WTC11 (cell line): ENCODE data around the gene OGDH. TPM values are rescaled to one million over a fixed set of nuclear protein-coding genes. Genes with fewer than 3 reads are reported as not detected.
A peak's percentile ranks its signal among the peaks of the same experiment; 100 is the strongest.

Experiments
- ATAC-seq: fragments of 200-7000 bp; cut with Tn5 transposase; 2 replicates; pipeline ENCODE4 v1.10.0; 2021; ENCODE audit warnings: mild to moderate bottlenecking, moderate library complexity
- CTCF ChIA-PET: fragments of 300-600 bp; sonication (Branson Sonifier 250); formaldehyde crosslinking; loops from one replicate; lab custom pipeline; 2021; ENCODE audit warnings: antibody characterized with exemption; lab: Charles Lee
- POLR2A ChIA-PET: fragments of 350-600 bp; sonication (Branson Sonifier 250); formaldehyde crosslinking; loops from one replicate; lab custom pipeline; 2021; ENCODE audit warnings: antibody characterized with exemption; lab: Charles Lee
- DNase-seq: peaks from one replicate; pipeline ENCODE4 v3.0.0; 2021; ENCODE audit warnings: low spot score
- H3K27ac Mint-ChIP-seq: 2 replicates; pipeline ENCODE4 v1.8.0; 2021; ENCODE audit warnings: mixed read lengths
- H3K27me3 Mint-ChIP-seq: 2 replicates; pipeline ENCODE4 v1.8.0; 2021; ENCODE audit warnings: low read depth, mild to moderate bottlenecking, moderate library complexity, mixed read lengths
- H3K36me3 Mint-ChIP-seq: 2 replicates; pipeline ENCODE4 v1.8.0; 2021; ENCODE audit warnings: mixed read lengths
- H3K4me1 Mint-ChIP-seq: 2 replicates; pipeline ENCODE4 v1.8.0; 2022; ENCODE audit warnings: mixed read lengths
- H3K4me3 Mint-ChIP-seq: 2 replicates; pipeline ENCODE4 v1.8.0; 2021; ENCODE audit warnings: mild to moderate bottlenecking, moderate library complexity, mixed read lengths
- H3K9me3 Mint-ChIP-seq: 2 replicates; pipeline ENCODE4 v1.8.0; 2021; ENCODE audit warnings: mixed read lengths
- ELF4 ChIP-seq: sonication (generic); formaldehyde crosslinking; IDR thresholded peaks from 2 replicates; pipeline ENCODE4 v1.8.1; 2022; ENCODE audit warnings: low read depth, mild to moderate bottlenecking, moderate library complexity, missing genetic modification reagents
- GRHL2 ChIP-seq: fragments of 250-450 bp; sonication (Bioruptor Pico); IDR thresholded peaks from 2 replicates; pipeline ENCODE4 v1.8.0; 2022; ENCODE audit warnings: mild to moderate bottlenecking, moderate library complexity; ENCODE audit not compliant: insufficient replicate concordance, severe bottlenecking
- GTF2I ChIP-seq: fragments of 250-450 bp; sonication (Bioruptor Pico); conservative IDR thresholded peaks from 2 replicates; pipeline ENCODE4 v1.4.0; 2021; ENCODE audit warnings: mild to moderate bottlenecking
- OVOL2 ChIP-seq: fragments of 250-450 bp; sonication (Bioruptor Pico); IDR thresholded peaks from 2 replicates; pipeline ENCODE4 v1.9.0; 2021; ENCODE audit warnings: mild to moderate bottlenecking, borderline replicate concordance
- ZNF121 ChIP-seq: sonication (generic); formaldehyde crosslinking; IDR thresholded peaks from 2 replicates; pipeline ENCODE4 v1.8.0; 2023; ENCODE audit warnings: missing genetic modification reagents
- ZNF138 ChIP-seq: sonication (generic); formaldehyde crosslinking; conservative IDR thresholded peaks from 2 replicates; pipeline ENCODE4 v1.8.1; 2022; ENCODE audit warnings: mild to moderate bottlenecking, moderate library complexity, missing genetic modification reagents
- ZNF263 ChIP-seq: sonication (generic); formaldehyde crosslinking; IDR thresholded peaks from 2 replicates; pipeline ENCODE4 v1.8.1; 2022; ENCODE audit warnings: low read depth, mild to moderate bottlenecking, moderate library complexity, missing genetic modification reagents
- total RNA-seq: library from RNA; stranded (reverse); gene quantifications from 3 replicates; pipeline ENCODE4 v1.2.3, GENCODE V29; 2021
- TF ChIP-seq, protein P1 (sequence below): fragments of 250-450 bp; sonication (Bioruptor Pico); IDR thresholded peaks from 2 replicates; pipeline ENCODE4 v1.8.0; 2021; ENCODE audit warnings: mild to moderate bottlenecking
- TF ChIP-seq, protein P2 (sequence below): sonication (generic); formaldehyde crosslinking; IDR thresholded peaks from 2 replicates; pipeline ENCODE4 v1.8.0; 2022; ENCODE audit warnings: mild to moderate bottlenecking, missing genetic modification reagents
- TF ChIP-seq, protein P3 (sequence below): sonication (generic); formaldehyde crosslinking; IDR thresholded peaks from 2 replicates; pipeline ENCODE4 v1.8.0; 2022; ENCODE audit warnings: missing genetic modification reagents
- TF ChIP-seq, protein P4 (sequence below): sonication (generic); formaldehyde crosslinking; IDR thresholded peaks from 2 replicates; pipeline ENCODE4 v1.8.1; 2023; ENCODE audit warnings: mild to moderate bottlenecking, moderate library complexity, missing genetic modification reagents
- TF ChIP-seq, protein P5 (sequence below): fragments of 250-450 bp; sonication (Bioruptor Pico); IDR thresholded peaks from 2 replicates; pipeline ENCODE4 v1.9.0; 2021; ENCODE audit warnings: mild to moderate bottlenecking
- TF ChIP-seq, protein P6 (sequence below): sonication (generic); formaldehyde crosslinking; IDR thresholded peaks from 2 replicates; pipeline ENCODE4 v1.8.1; 2022; ENCODE audit warnings: low read depth, mild to moderate bottlenecking, moderate library complexity, missing genetic modification reagents, borderline replicate concordance

OGDH gene
- total RNA-seq, 1 experiment from 2014 or later, result 79.6 TPM

DNA sequence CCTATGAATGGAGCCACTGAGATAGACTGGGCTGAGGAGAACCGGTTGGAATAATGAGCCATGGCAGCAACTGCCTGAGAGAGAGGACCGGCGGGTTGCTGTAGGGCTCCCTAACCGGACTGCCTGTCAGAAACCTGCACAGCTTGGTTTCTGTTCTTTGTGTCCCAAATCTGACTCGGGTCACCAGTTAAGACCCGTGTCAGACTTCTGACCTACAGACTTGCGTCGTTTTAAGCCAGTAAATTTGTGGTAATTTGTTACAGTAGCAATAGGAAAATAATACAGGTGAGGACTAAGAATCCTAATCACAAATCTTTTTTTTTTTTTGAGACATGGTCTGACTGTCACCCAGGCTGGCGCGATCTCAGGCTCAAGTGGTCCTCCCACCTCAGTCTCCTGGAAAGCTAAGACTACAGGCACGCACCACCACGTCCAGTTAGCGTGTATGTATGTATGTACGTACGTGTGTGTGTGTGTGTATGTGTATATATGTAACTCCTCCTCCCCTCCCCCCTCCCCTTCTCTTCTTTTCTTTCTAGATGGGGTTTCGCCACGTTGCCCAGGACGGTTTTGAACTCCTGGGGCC lies 32.0 kb upstream of the OGDH start (continued):
- no peak for TF ChIP-seq ZNF138 (CRISPR knock-in tag)

DNA sequence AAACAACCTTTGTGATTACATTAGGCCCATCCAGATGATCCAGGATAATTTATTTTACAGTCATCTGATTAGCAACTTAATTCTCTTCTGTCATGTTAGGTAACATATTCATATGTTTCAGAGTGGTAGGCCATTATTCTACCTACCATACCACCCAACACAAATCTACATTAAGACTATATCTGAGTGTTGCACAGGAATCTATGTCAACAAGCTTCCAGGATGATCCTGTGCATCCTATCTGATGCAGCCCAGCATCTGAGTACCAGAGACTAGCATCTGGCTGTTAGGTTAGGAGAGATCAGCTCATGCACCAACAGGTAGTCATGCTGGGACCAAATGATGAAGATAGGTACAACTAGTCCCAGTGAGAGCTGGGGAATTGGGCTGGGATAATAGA lies 31.4 kb upstream of the OGDH start:
- peaks cover 62% of the 10 kb centered on the region for H3K36me3 Mint-ChIP-seq
- TF ChIP-seq GTF2I (CRISPR knock-in tag) (no peak), ZNF121 (no peak), OVOL2 (CRISPR knock-in tag) (no peak), ZNF263 (no peak), GRHL2 (CRISPR knock-in tag) (no peak), ELF4 (no peak)
- TF ChIP-seq, protein P1, sequence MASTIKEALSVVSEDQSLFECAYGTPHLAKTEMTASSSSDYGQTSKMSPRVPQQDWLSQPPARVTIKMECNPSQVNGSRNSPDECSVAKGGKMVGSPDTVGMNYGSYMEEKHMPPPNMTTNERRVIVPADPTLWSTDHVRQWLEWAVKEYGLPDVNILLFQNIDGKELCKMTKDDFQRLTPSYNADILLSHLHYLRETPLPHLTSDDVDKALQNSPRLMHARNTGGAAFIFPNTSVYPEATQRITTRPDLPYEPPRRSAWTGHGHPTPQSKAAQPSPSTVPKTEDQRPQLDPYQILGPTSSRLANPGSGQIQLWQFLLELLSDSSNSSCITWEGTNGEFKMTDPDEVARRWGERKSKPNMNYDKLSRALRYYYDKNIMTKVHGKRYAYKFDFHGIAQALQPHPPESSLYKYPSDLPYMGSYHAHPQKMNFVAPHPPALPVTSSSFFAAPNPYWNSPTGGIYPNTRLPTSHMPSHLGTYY (CRISPR knock-in tag), result no peak
- TF ChIP-seq, protein P2, sequence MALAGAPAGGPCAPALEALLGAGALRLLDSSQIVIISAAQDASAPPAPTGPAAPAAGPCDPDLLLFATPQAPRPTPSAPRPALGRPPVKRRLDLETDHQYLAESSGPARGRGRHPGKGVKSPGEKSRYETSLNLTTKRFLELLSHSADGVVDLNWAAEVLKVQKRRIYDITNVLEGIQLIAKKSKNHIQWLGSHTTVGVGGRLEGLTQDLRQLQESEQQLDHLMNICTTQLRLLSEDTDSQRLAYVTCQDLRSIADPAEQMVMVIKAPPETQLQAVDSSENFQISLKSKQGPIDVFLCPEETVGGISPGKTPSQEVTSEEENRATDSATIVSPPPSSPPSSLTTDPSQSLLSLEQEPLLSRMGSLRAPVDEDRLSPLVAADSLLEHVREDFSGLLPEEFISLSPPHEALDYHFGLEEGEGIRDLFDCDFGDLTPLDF, result no peak
- TF ChIP-seq, protein P3, sequence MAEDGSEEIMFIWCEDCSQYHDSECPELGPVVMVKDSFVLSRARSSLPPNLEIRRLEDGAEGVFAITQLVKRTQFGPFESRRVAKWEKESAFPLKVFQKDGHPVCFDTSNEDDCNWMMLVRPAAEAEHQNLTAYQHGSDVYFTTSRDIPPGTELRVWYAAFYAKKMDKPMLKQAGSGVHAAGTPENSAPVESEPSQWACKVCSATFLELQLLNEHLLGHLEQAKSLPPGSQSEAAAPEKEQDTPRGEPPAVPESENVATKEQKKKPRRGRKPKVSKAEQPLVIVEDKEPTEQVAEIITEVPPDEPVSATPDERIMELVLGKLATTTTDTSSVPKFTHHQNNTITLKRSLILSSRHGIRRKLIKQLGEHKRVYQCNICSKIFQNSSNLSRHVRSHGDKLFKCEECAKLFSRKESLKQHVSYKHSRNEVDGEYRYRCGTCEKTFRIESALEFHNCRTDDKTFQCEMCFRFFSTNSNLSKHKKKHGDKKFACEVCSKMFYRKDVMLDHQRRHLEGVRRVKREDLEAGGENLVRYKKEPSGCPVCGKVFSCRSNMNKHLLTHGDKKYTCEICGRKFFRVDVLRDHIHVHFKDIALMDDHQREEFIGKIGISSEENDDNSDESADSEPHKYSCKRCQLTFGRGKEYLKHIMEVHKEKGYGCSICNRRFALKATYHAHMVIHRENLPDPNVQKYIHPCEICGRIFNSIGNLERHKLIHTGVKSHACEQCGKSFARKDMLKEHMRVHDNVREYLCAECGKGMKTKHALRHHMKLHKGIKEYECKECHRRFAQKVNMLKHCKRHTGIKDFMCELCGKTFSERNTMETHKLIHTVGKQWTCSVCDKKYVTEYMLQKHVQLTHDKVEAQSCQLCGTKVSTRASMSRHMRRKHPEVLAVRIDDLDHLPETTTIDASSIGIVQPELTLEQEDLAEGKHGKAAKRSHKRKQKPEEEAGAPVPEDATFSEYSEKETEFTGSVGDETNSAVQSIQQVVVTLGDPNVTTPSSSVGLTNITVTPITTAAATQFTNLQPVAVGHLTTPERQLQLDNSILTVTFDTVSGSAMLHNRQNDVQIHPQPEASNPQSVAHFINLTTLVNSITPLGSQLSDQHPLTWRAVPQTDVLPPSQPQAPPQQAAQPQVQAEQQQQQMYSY, result no peak
- TF ChIP-seq, protein P4, sequence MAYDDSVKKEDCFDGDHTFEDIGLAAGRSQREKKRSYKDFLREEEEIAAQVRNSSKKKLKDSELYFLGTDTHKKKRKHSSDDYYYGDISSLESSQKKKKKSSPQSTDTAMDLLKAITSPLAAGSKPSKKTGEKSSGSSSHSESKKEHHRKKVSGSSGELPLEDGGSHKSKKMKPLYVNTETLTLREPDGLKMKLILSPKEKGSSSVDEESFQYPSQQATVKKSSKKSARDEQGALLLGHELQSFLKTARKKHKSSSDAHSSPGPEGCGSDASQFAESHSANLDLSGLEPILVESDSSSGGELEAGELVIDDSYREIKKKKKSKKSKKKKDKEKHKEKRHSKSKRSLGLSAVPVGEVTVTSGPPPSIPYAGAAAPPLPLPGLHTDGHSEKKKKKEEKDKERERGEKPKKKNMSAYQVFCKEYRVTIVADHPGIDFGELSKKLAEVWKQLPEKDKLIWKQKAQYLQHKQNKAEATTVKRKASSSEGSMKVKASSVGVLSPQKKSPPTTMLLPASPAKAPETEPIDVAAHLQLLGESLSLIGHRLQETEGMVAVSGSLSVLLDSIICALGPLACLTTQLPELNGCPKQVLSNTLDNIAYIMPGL, result no peak
- TF ChIP-seq, protein P5, sequence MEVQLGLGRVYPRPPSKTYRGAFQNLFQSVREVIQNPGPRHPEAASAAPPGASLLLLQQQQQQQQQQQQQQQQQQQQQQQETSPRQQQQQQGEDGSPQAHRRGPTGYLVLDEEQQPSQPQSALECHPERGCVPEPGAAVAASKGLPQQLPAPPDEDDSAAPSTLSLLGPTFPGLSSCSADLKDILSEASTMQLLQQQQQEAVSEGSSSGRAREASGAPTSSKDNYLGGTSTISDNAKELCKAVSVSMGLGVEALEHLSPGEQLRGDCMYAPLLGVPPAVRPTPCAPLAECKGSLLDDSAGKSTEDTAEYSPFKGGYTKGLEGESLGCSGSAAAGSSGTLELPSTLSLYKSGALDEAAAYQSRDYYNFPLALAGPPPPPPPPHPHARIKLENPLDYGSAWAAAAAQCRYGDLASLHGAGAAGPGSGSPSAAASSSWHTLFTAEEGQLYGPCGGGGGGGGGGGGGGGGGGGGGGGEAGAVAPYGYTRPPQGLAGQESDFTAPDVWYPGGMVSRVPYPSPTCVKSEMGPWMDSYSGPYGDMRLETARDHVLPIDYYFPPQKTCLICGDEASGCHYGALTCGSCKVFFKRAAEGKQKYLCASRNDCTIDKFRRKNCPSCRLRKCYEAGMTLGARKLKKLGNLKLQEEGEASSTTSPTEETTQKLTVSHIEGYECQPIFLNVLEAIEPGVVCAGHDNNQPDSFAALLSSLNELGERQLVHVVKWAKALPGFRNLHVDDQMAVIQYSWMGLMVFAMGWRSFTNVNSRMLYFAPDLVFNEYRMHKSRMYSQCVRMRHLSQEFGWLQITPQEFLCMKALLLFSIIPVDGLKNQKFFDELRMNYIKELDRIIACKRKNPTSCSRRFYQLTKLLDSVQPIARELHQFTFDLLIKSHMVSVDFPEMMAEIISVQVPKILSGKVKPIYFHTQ (CRISPR knock-in tag), result no peak
- TF ChIP-seq, protein P6, sequence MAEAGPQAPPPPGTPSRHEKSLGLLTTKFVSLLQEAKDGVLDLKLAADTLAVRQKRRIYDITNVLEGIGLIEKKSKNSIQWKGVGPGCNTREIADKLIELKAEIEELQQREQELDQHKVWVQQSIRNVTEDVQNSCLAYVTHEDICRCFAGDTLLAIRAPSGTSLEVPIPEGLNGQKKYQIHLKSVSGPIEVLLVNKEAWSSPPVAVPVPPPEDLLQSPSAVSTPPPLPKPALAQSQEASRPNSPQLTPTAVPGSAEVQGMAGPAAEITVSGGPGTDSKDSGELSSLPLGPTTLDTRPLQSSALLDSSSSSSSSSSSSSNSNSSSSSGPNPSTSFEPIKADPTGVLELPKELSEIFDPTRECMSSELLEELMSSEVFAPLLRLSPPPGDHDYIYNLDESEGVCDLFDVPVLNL (CRISPR knock-in tag), result no peak
- ChIA-PET POLR2A (no interaction called here), CTCF (interaction anchor here (0.6 to 2.0 kb wide), 2 partner anchors 10 to 425 kb away, joined by 3 to 22 read pairs; no protein-coding TSS in a partner anchor)
- DNase-seq (no peak), ATAC-seq (no peak)
- H3K9me3 Mint-ChIP-seq, result no peaks in the 10 kb centered on the region
- H3K27ac Mint-ChIP-seq, result peak overlapping the region; percentile 84
- H3K4me3 Mint-ChIP-seq, result peak overlapping the region; percentile 89
- H3K4me1 Mint-ChIP-seq, result peaks cover 26% of the 10 kb centered on the region
- H3K27me3 Mint-ChIP-seq, result no peaks in the 10 kb centered on the region
